Mesendoderm (in vitro differentiated cells): ENCODE results near the gene FSTL1.
"Not testable (repeated sequence)": the region's sequence is repeated elsewhere in the genome, so short reads cannot be mapped to it uniquely, and the experiment has no call there.

Experiments used
- DNase-seq: peaks from one replicate; pipeline ENCODE4 v3.0.0; 2013
- H2AK5ac ChIP-seq: 2 replicates; pipeline ENCODE4 v1.6.1; 2013; ENCODE audit warnings: low read length, inconsistent platforms
- H2BK120ac ChIP-seq: 2 replicates; pipeline ENCODE4 v1.6.1; 2013; ENCODE audit warnings: low read depth, mild to moderate bottlenecking, low read length, moderate library complexity, mixed read lengths
- H2BK15ac ChIP-seq: replicated peaks from 2 replicates; pipeline ENCODE4 v1.6.1; 2013; ENCODE audit warnings: low read depth, mild to moderate bottlenecking, moderate library complexity
- H2BK5ac ChIP-seq: 2 replicates; pipeline ENCODE4 v1.6.1; 2013; ENCODE audit warnings: low read length, inconsistent platforms
- H3K18ac ChIP-seq: 2 replicates; pipeline ENCODE4 v1.6.1; 2013; ENCODE audit warnings: mild to moderate bottlenecking, low read length, mixed read lengths
- H3K23ac ChIP-seq: one replicate; pipeline ENCODE4 v1.6.1; 2013; ENCODE audit warnings: low read length
- H3K27ac ChIP-seq: 2 replicates; pipeline ENCODE4 v1.5.1; 2013; ENCODE audit warnings: low read depth, mild to moderate bottlenecking, inconsistent platforms, low read length, moderate library complexity
- H3K27me3 ChIP-seq: 2 replicates; pipeline ENCODE4 v1.6.1; 2013; ENCODE audit warnings: low read length, control low read depth, mild to moderate bottlenecking, inconsistent platforms; ENCODE audit not compliant: insufficient read depth, poor library complexity
- H3K36me3 ChIP-seq: 2 replicates; pipeline ENCODE4 v1.6.1; 2013; ENCODE audit warnings: low read length, inconsistent platforms; ENCODE audit not compliant: control insufficient read depth, insufficient read depth
- H3K4ac ChIP-seq: one replicate; pipeline ENCODE4 v1.6.1; 2013; ENCODE audit warnings: low read depth, mild to moderate bottlenecking, low read length, moderate library complexity
- H3K4me1 ChIP-seq: 2 replicates; pipeline ENCODE4 v1.6.1; 2013; ENCODE audit warnings: low read depth, low read length, inconsistent platforms; ENCODE audit not compliant: control insufficient read depth
- H3K4me2 ChIP-seq: 2 replicates; pipeline ENCODE4 v1.6.1; 2013; ENCODE audit warnings: low read length
- H3K4me3 ChIP-seq: 2 replicates; pipeline ENCODE4 v1.5.1; 2013; ENCODE audit warnings: mild to moderate bottlenecking, low read length
- H3K56ac ChIP-seq: one replicate; pipeline ENCODE4 v1.6.1; 2013; ENCODE audit warnings: low read length
- H3K79me1 ChIP-seq: 2 replicates; pipeline ENCODE4 v1.6.1; 2013; ENCODE audit warnings: low read length, inconsistent platforms
- H3K79me2 ChIP-seq: 2 replicates; pipeline ENCODE4 v1.6.1; 2013; ENCODE audit warnings: mild to moderate bottlenecking, low read length; ENCODE audit not compliant: control insufficient read depth, insufficient read depth
- H3K9ac ChIP-seq: 2 replicates; pipeline ENCODE4 v1.6.1; 2013; ENCODE audit warnings: low read length, inconsistent platforms
- H4K5ac ChIP-seq: one replicate; pipeline ENCODE4 v1.6.1; 2013; ENCODE audit warnings: low read length
- H4K8ac ChIP-seq: one replicate; pipeline ENCODE4 v1.6.1; 2013; ENCODE audit warnings: low read depth, mild to moderate bottlenecking, control low read depth, low read length, moderate library complexity
- WGBS: extraction: QIAGEN DNeasy Blood & Tissue Kit; methylation state at CpG from one replicate; pipeline ENCODE4 v1.1.7; 2013; ENCODE audit warnings: low lambda C conversion rate, missing lambda C conversion rate; ENCODE audit not compliant: insufficient coverage; ENCODE audit errors: extremely low coverage; 5-methylcytosine and 5-hydroxymethylcytosine counted together

Gene FSTL1

GRCh38 chr3:120381503-120381902 lies 69.3 kb downstream of the FSTL1 start:
- H4K5ac ChIP-seq = no peak overlapping the region
- no peak overlapping the region for H2BK5ac ChIP-seq
- no peak overlapping the region for H3K27ac ChIP-seq
- no peaks in the 10 kb centered on the region for H3K36me3 ChIP-seq
- H3K79me2 ChIP-seq = no peaks in the 10 kb centered on the region
- no peak overlapping the region for H3K18ac ChIP-seq
- H3K4me1 ChIP-seq = no peaks in the 10 kb centered on the region
- no peak overlapping the region for H2AK5ac ChIP-seq
- no peak overlapping the region for H4K8ac ChIP-seq
- no peak for DNase-seq
- no peak overlapping the region for H3K4me3 ChIP-seq
- no peak overlapping the region for H3K4ac ChIP-seq
- H3K23ac ChIP-seq = no peak overlapping the region
- H2BK120ac ChIP-seq = no peak overlapping the region
- no peak overlapping the region for H3K9ac ChIP-seq
- WGBS = no CpG with 5 or more reads among the region's 2 CpGs
- H2BK15ac ChIP-seq = no peak overlapping the region
- H3K79me1 ChIP-seq = no peaks in the 10 kb centered on the region
- no peak overlapping the region for H3K4me2 ChIP-seq
- H3K56ac ChIP-seq = no peak overlapping the region
- H3K27me3 ChIP-seq = no peaks in the 10 kb centered on the region

GRCh38 chr3:120377948-120378347 lies 72.8 kb downstream of the FSTL1 start:
- H3K79me1 ChIP-seq, H4K8ac ChIP-seq, H3K4me1 ChIP-seq, H3K4ac ChIP-seq, H3K27ac ChIP-seq, H3K56ac ChIP-seq, H2AK5ac ChIP-seq, H2BK120ac ChIP-seq, H3K4me2 ChIP-seq, H4K5ac ChIP-seq, H3K9ac ChIP-seq, H2BK15ac ChIP-seq, H3K18ac ChIP-seq, H3K27me3 ChIP-seq, H2BK5ac ChIP-seq, H3K79me2 ChIP-seq, H3K36me3 ChIP-seq, DNase-seq, H3K4me3 ChIP-seq, H3K23ac ChIP-seq: not testable (repeated sequence)
- no CpG with 5 or more reads among the region's 12 CpGs for WGBS

- Histone ChIP-seq H2AK5ac (no peak overlapping the region), H3K79me2 (no peaks in the 10 kb centered on the region), H3K27ac (no peak overlapping the region), H3K9ac (no peak overlapping the region), H4K8ac (no peak overlapping the region), H2BK15ac (no peak overlapping the region), H3K4ac (no peak overlapping the region), H3K27me3 (no peaks in the 10 kb centered on the region), H3K4me3 (no peak overlapping the region), H2BK5ac (no peak overlapping the region), H3K79me1 (no peaks in the 10 kb centered on the region), H3K36me3 (no peaks in the 10 kb centered on the region), H3K4me1 (no peaks in the 10 kb centered on the region), H3K18ac (no peak overlapping the region), H3K23ac (no peak overlapping the region), H3K4me2 (no peak overlapping the region), H4K5ac (no peak overlapping the region), H2BK120ac (no peak overlapping the region), H3K56ac (no peak overlapping the region)
- no peak for DNase-seq
These were observed 80.3 kb downstream of the FSTL1 start for GRCh38 chr3:120370463-120370862.

- H2BK5ac ChIP-seq = no peak overlapping the region
- H3K4me2 ChIP-seq = no peak overlapping the region
- no peak overlapping the region for H4K8ac ChIP-seq
- H3K56ac ChIP-seq = no peak overlapping the region
- no peak overlapping the region for H4K5ac ChIP-seq
- no peak overlapping the region for H2BK120ac ChIP-seq
- H3K79me1 ChIP-seq = no peaks in the 10 kb centered on the region
- WGBS = no CpG with 5 or more reads among the region's 2 CpGs
- no peaks in the 10 kb centered on the region for H3K4me1 ChIP-seq
- H2BK15ac ChIP-seq = no peak overlapping the region
- H3K9ac ChIP-seq = no peak overlapping the region
- no peak for DNase-seq
- H3K79me2 ChIP-seq = no peaks in the 10 kb centered on the region
- H3K4me3 ChIP-seq = no peak overlapping the region
- H3K4ac ChIP-seq = no peak overlapping the region
- H3K27me3 ChIP-seq = no peaks in the 10 kb centered on the region
- H2AK5ac ChIP-seq = no peak overlapping the region
- no peak overlapping the region for H3K18ac ChIP-seq
- no peak overlapping the region for H3K27ac ChIP-seq
- no peaks in the 10 kb centered on the region for H3K36me3 ChIP-seq
- H3K23ac ChIP-seq = no peak overlapping the region
These were observed 81.7 kb downstream of the FSTL1 start for GRCh38 chr3:120369037-120369467.

GRCh38 chr3:120368172-120368571 lies 82.6 kb downstream of the FSTL1 start:
- Histone ChIP-seq H2BK5ac (no peak overlapping the region), H3K79me1 (no peaks in the 10 kb centered on the region), H3K4me2 (no peak overlapping the region), H2BK120ac (no peak overlapping the region), H3K27me3 (no peaks in the 10 kb centered on the region), H3K9ac (no peak overlapping the region), H3K4me3 (no peak overlapping the region), H3K79me2 (no peaks in the 10 kb centered on the region), H2BK15ac (no peak overlapping the region), H3K56ac (no peak overlapping the region), H3K4ac (no peak overlapping the region), H2AK5ac (no peak overlapping the region), H4K5ac (no peak overlapping the region), H3K23ac (no peak overlapping the region), H4K8ac (no peak overlapping the region), H3K4me1 (no peaks in the 10 kb centered on the region), H3K27ac (no peak overlapping the region), H3K18ac (no peak overlapping the region), H3K36me3 (no peaks in the 10 kb centered on the region)
- no peak for DNase-seq
- WGBS = no CpG with 5 or more reads among the region's 3 CpGs

GRCh38 chr3:120364821-120365220 lies 86.0 kb downstream of the FSTL1 start:
- no peaks in the 10 kb centered on the region for H3K79me1 ChIP-seq
- no peak for DNase-seq
- H3K27ac ChIP-seq = no peak overlapping the region
- H3K56ac ChIP-seq = no peak overlapping the region
- H2BK15ac ChIP-seq = no peak overlapping the region
- H2AK5ac ChIP-seq = no peak overlapping the region
- no peak overlapping the region for H4K5ac ChIP-seq
- no peaks in the 10 kb centered on the region for H3K27me3 ChIP-seq
- H3K36me3 ChIP-seq = no peaks in the 10 kb centered on the region
- H3K4me2 ChIP-seq = no peak overlapping the region
- no peak overlapping the region for H3K18ac ChIP-seq
- no peak overlapping the region for H3K23ac ChIP-seq
- H3K4me3 ChIP-seq = no peak overlapping the region
- H3K79me2 ChIP-seq = no peaks in the 10 kb centered on the region
- no peak overlapping the region for H4K8ac ChIP-seq
- no peaks in the 10 kb centered on the region for H3K4me1 ChIP-seq
- no peak overlapping the region for H2BK120ac ChIP-seq
- WGBS = no CpG with 5 or more reads among the region's 1 CpG
- no peak overlapping the region for H3K4ac ChIP-seq
- H3K9ac ChIP-seq = no peak overlapping the region
- H2BK5ac ChIP-seq = no peak overlapping the region
